Middle frontal gyrus (tissue), 1 donor: ENCODE results near the gene SMARCA4.
"Not testable (repeated sequence)": the region's sequence is repeated elsewhere in the genome, so short reads cannot be mapped to it uniquely, and the experiment has no call there.

Experiments used
- DNase-seq: peaks from one replicate; pipeline ENCODE4 v3.0.0-alpha.2; 2015; ENCODE audit warnings: low spot score; ENCODE audit errors: extremely low spot score

Gene SMARCA4

DNA sequence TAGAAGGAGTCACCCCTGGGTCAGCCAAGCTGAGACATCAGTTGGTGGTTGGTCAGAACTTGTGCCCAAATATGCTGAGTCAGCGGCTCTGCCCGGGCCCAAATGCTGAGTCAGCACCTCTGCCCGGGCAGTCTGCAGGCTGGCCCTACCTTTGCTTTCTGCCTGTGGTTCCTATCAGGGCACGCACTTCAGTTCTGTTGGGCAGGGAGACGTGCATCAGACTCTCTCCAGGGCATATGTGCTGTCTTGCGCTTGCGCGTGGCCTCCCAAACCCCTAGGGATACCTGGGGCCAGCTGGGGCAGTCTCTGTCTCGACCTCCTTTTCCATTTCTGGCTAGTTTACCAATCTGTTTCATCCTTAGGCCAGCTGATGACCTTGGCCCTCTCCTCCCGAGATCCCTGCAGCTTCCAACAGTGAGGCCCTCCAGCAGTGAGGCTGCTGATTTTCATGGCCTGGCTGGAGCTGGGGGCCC is 104.0 kb downstream of the SMARCA4 start:
- DNase-seq = no peak

DNA sequence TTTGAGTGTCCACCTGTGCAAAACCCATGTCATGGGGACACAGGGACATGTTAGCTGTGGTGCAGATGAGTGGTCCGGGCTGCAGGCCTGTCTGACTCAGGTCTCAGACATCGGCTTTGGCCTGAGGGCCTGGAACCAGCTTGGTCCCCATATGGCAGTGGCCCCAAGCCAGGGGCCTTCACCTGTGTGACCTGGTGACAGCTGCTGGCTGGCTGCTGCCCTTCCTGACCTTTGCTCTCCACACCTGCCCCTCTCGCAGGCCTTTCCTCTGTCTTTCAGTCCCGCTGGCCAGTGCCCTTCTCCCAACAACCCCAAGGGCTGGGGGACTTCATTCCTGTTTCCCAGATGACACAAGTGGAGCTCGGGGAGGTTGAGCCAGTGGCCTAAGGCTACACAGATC is 105.5 kb downstream of the SMARCA4 start:
- no peak for DNase-seq

DNA sequence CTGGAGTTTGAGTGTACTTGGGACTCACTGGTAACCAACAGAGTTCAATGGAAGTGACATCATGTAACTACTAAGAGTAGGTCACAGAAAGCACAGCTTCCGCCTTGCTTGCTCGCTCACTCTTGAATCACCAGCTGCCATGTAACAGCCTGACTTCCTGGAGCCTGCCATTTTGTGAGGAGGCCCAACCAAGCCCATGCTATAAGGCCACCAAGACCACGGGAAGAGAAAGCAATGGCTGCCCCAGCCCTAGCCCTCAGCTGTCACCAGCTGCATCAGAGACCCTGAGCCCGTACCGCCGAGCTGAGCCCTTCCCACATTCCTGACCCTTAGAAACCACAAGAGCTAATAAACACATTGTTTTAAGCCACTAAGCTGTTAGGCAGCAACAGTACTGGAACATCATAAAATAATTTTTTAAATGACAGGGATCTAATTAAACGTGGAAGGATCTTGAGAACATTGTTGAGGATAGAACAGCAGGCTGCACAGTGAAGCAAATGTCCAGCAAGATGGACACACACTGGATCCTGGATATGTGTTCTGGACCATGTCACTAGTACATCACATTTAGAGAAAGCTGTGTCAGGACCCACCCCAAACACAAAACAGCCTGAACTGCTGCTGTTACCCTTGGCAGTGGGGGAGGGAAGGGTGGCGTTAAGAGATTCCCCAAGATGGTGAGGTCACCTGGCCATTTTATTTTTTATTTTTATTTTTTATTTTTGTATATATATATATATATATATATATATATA is 106.7 kb downstream of the SMARCA4 start:
- no peak for DNase-seq

GRCh38 chr19:11069561-11069960 is 108.7 kb downstream of the SMARCA4 start:
- no peak for DNase-seq

GRCh38 chr19:11070123-11070522 is 109.3 kb downstream of the SMARCA4 start:
- DNase-seq = no peak

- no peak for DNase-seq
Observed at GRCh38 chr19:11073568-11073967, 112.7 kb downstream of the SMARCA4 start.

- not testable (repeated sequence) for DNase-seq
Observed at GRCh38 chr19:11076792-11077191, 116.0 kb downstream of the SMARCA4 start.

GRCh38 chr19:11078893-11079292 is 118.1 kb downstream of the SMARCA4 start:
- no peak for DNase-seq

GRCh38 chr19:11079999-11080398 is 119.2 kb downstream of the SMARCA4 start:
- DNase-seq = no peak

DNA sequence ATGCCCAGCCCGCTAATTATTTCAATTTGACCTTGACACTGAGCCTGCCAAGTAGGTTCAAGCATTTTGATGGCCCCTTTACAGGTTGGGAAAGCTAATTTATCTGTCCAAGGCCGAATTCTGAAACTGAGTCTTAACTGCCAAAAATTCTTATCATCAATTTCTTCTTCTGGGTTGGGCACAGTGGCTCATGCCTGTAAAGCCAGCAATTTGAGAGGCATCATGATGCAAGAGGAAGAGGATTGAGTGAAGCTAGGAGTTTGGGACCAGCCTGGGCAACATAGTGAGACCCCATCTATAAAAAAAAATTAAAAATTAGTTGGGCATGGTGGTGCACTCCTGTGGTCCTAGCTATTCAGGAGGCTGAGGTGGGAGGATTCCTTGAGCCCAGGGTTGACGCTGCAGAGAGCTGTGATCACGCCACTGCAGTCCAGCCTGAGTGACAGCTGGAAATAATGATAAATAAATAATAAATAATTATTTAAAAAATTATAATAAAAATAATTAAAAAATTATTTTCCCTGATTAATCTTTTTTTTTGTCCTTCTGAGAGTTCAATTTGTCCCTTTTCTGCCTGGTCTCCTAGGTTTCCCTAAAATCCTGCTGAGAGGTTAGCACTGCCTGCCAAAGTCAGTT is 127.2 kb downstream of the SMARCA4 start:
- DNase-seq = no peak

DNA sequence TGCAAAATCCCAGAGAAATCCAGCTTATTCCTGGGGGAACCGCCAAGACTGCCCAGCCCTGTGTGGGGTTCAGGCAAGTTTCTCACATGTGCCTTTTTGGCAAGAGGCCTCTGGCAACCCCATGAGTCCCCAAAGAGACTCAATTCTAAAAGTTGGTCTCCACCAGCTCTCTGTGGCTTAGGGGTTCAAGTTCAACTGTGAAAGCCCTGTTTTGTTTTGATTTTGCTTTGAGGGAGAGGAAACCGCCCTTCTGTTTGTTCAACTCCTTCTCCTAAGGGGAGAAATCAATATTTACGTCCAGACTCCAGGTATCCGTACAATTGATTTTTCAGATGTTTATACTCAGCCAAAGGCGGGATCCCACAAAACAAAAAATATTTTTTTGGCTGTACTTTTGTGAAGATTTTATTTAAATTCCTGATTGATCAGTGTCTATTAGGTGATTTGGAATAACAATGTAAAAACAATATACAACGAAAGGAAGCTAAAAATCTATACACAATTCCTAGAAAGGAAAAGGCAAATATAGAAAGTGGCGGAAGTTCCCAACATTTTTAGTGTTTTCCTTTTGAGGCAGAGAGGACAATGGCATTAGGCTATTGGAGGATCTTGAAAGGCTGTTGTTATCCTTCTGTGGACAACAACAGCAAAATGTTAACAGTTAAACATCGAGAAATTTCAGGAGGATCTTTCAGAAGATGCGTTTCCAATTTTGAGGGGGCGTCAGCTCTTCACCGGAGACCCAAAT is 127.8 kb downstream of the SMARCA4 start:
- no peak for DNase-seq

- peak; percentile 69 for DNase-seq
Observed at GRCh38 chr19:11089254-11090013, 128.6 kb downstream of the SMARCA4 start, which contains the start of gene LDLR. Gene LDLR, plus strand, starts transcription at chr19:11089463. Its CDS starts 86 bp downstream, at chr19:11089549.

GRCh38 chr19:11090014-11090263 is 129.1 kb downstream of the SMARCA4 start:
- DNase-seq = not testable (repeated sequence)

- DNase-seq = peak; percentile 88
Observed at GRCh38 chr19:11090264-11090996, 129.6 kb downstream of the SMARCA4 start.

GRCh38 chr19:11090997-11091702 is 130.3 kb downstream of the SMARCA4 start:
- DNase-seq = no peak

GRCh38 chr19:11091703-11092153 is 130.9 kb downstream of the SMARCA4 start:
- no peak for DNase-seq

- no peak for DNase-seq
Observed at GRCh38 chr19:11092181-11092538, 131.3 kb downstream of the SMARCA4 start.

DNA sequence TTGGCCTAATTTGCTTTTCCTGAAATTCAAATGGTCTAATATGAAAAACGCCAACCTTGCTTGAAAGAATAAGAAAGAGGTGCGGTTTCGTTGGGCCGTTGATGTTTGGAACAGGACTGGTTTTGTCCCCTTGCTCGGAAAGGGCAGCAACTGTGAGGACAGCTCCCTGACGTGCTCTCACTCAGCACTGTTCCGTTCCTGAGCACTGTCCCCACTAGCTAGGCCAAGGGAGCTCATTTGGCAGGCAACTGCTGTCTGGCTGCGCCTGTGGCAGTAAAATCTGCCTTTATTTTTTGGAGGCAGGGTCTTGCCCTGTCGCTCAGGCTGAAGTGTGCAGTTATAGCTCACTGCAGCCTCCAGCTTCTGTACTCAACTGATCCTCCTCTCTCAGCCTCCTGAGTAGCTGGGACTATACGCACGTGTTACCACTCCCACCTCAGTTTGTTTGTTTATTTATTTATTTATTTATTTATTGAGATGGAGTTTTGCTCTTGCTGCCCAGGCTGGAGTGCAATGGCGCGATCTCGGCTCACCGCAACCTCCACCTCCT is 132.9 kb downstream of the SMARCA4 start:
- DNase-seq = no peak

DNA sequence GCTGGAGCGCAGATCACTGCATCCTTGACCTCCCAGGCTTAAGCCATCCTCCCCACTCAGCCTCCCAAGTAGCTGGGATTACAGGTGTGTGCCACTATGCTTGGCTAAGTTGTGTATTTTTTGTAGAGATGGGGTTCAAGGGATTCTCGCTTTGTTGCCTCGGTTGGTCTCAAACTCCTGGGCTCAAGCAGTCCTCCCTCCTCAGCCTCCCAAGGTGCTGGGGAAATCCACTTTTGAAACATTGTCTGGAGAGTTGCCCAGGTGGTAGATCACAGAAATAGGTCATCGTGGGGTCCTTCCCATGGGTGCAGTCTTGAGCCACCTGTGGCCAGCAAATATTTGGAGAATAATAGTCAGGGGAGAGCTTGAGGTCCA is 133.7 kb downstream of the SMARCA4 start:
- no peak for DNase-seq
